HepG2 (cell line): Measurements from ENCODE around the gene LGI4. TPM values are rescaled to one million over a fixed set of nuclear protein-coding genes. Genes with fewer than 3 reads are reported as not detected.

Experiments used
- ATAC-seq: fragments of 200-7000 bp; cut with Tn5 transposase; 3 replicates; pipeline ENCODE4 v1.9.1; 2020; ENCODE audit warnings: mild to moderate bottlenecking, moderate library complexity
- BruUV-seq: library from RNA; stranded (reverse); fragments of 400-500 nt; replicated peaks from 2 replicates; lab custom pipeline; 2021; lab: Mats Ljungman, UMichigan
- CTCF ChIA-PET: fragments of 300-600 bp; formaldehyde crosslinking; extraction: SDS; loops from one replicate; lab custom pipeline; 2021; ENCODE audit warnings: low total read pairs, inconsistent platforms, low intra/inter-chr PET ratio; lab: Yijun Ruan, JAX
- POLR2A ChIA-PET: fragments of 350-600 bp; sonication (Branson Sonifier 250); formaldehyde crosslinking; loops from one replicate; lab custom pipeline; 2020; ENCODE audit warnings: antibody characterized with exemption, inconsistent platforms; lab: Yijun Ruan, JAX
- DNase-seq: peaks from one replicate; pipeline ENCODE4 v3.0.0-alpha.2; 2015; ENCODE audit warnings: low spot score
- FAIRE-seq: peaks from 3 replicates; lab custom pipeline; 2011; peaks lifted over from hg19 to GRCh38; lab: Jason Lieb, UNC
- H2AFZ ChIP-seq: one replicate; pipeline ENCODE4 v1.6.1; 2011; ENCODE audit warnings: low read length, inconsistent platforms
- H3K27ac ChIP-seq: fragments of 300-600 bp; 3 replicates; pipeline ENCODE4 v1.8.0; 2011; ENCODE audit warnings: mixed run types, mild to moderate bottlenecking, mixed read lengths, low read length, inconsistent platforms; ENCODE audit not compliant: insufficient read depth; ENCODE audit errors: extremely low read length
- H3K27me3 ChIP-seq, 2 experiments: fragments of 200-600 bp in 1 of 2; 2 replicates in 1 of 2; 3 replicates in 1 of 2; pipeline versions ENCODE4 v1.6.0 to v1.8.0; 2011; ENCODE audit warnings: low read length in 2 of 2, mild to moderate bottlenecking in 2 of 2, moderate library complexity in 2 of 2, inconsistent platforms in 1 of 2; ENCODE audit not compliant: insufficient read depth in 2 of 2, control insufficient read depth in 1 of 2
- H3K36me3 ChIP-seq, 2 experiments: fragments of 200-600 bp in 1 of 2; replicated peaks in 1 of 2; 2 replicates in 1 of 2; 3 replicates in 1 of 2; pipeline versions ENCODE4 v1.5.1 to v1.8.0; 2011; ENCODE audit warnings: low read length in 2 of 2, inconsistent platforms in 1 of 2; ENCODE audit not compliant: insufficient read depth in 2 of 2, control insufficient read depth in 1 of 2
- H3K4me1 ChIP-seq: 2 replicates; pipeline ENCODE4 v1.5.1; 2012; ENCODE audit warnings: low read length, inconsistent platforms; ENCODE audit not compliant: insufficient read depth
- H3K4me2 ChIP-seq: 2 replicates; pipeline ENCODE4 v1.6.0; 2011; ENCODE audit warnings: low read depth, low read length, inconsistent platforms
- H3K4me3 ChIP-seq, 3 experiments: fragments of 200-600 bp in 1 of 3; sonication (generic), shearing (Covaris generic) in 1 of 3; replicated peaks in 1 of 3; 2 replicates each; pipeline ENCODE4 v1.5.1; 2011 to 2016; ENCODE audit warnings: low read length in 3 of 3, inconsistent platforms in 2 of 3, low read depth in 2 of 3, mild to moderate bottlenecking in 2 of 3, control low read depth in 1 of 3, mixed read lengths in 1 of 3; ENCODE audit not compliant: insufficient read depth in 1 of 3
- H3K79me2 ChIP-seq: one replicate; pipeline ENCODE4 v1.6.1; 2011; ENCODE audit warnings: low read length, inconsistent platforms; ENCODE audit not compliant: insufficient read depth
- H3K9ac ChIP-seq: 2 replicates; pipeline ENCODE4 v1.6.0; 2011; ENCODE audit warnings: mild to moderate bottlenecking, low read depth, low read length, inconsistent platforms; ENCODE audit not compliant: insufficient read depth
- H3K9me3 ChIP-seq: 2 replicates; pipeline ENCODE4 v1.5.1; 2012; ENCODE audit warnings: mild to moderate bottlenecking, low read length
- H4K20me1 ChIP-seq: 2 replicates; pipeline ENCODE4 v1.6.0; 2011; ENCODE audit warnings: inconsistent platforms, mild to moderate bottlenecking, low read length, moderate library complexity; ENCODE audit not compliant: insufficient read depth
- CREBL2 ChIP-seq: sonication (generic); formaldehyde crosslinking; IDR thresholded peaks from 2 replicates; pipeline ENCODE4 v1.8.1; 2023; ENCODE audit warnings: missing genetic modification reagents, mild to moderate bottlenecking, borderline replicate concordance
- ETS1 ChIP-seq: sonication (generic); formaldehyde crosslinking; IDR thresholded peaks from 2 replicates; pipeline ENCODE4 v1.4.0; 2020; ENCODE audit warnings: missing genetic modification reagents
- MIER3 ChIP-seq: IDR thresholded peaks from 2 replicates; pipeline ENCODE4 v1.6.1; 2016; ENCODE audit warnings: missing compliant biosample characterization, borderline replicate concordance
- ZBTB10 ChIP-seq: sonication (generic); formaldehyde crosslinking; IDR thresholded peaks from 2 replicates; pipeline ENCODE4 v1.4.0; 2020; ENCODE audit warnings: missing genetic modification reagents, borderline replicate concordance
- ZNF33A ChIP-seq: sonication (generic); formaldehyde crosslinking; IDR thresholded peaks from 2 replicates; pipeline ENCODE4 v1.5.1; 2020; ENCODE audit warnings: missing genetic modification reagents, mild to moderate bottlenecking, moderate library complexity, borderline replicate concordance
- ZNF430 ChIP-seq: sonication (generic); formaldehyde crosslinking; IDR thresholded peaks from 2 replicates; pipeline ENCODE4 v1.9.0; 2021; ENCODE audit warnings: mild to moderate bottlenecking, missing genetic modification reagents
- ZNF569 ChIP-seq: sonication (generic); formaldehyde crosslinking; IDR thresholded peaks from 2 replicates; pipeline ENCODE4 v1.5.0; 2020; ENCODE audit warnings: mild to moderate bottlenecking, missing genetic modification reagents, moderate library complexity, borderline replicate concordance
- ZNF577 ChIP-seq: sonication (generic); formaldehyde crosslinking; IDR thresholded peaks from 2 replicates; pipeline ENCODE4 v1.4.0; 2020; ENCODE audit warnings: mild to moderate bottlenecking, low read depth, missing genetic modification reagents, borderline replicate concordance
- ZNF761 ChIP-seq: sonication (generic); formaldehyde crosslinking; conservative IDR thresholded peaks from 2 replicates; pipeline ENCODE4 v1.4.0; 2020; ENCODE audit warnings: mild to moderate bottlenecking, missing genetic modification reagents
- WGBS: methylation state at CpG from one replicate; pipeline ENCODE4 v1.1.6; 2017; ENCODE audit warnings: low lambda C conversion rate; 5-methylcytosine and 5-hydroxymethylcytosine counted together
- in situ Hi-C: cut with HindIII; loops from 2 replicates; pipeline ENCODE4 v1.10.0; 2017; ENCODE audit warnings: low pct_unique_long_range_greater_than_20kb; ENCODE audit not compliant: extremely low pct_ligation_motif_present
- intact Hi-C: fragments of 100-400 bp; cut with micrococcal nuclease; formaldehyde crosslinking; loops from one replicate; pipeline ENCODE4 v1.10.0; 2022; ENCODE audit not compliant: unreplicated experiment
- polyA plus RNA-seq, 8 experiments: library from polyadenylated mRNA; depleted of rRNA in 3 of 8; stranded (reverse) in 7 of 8; unstranded in 1 of 8; fragments of >200 nt; fragmentation: Illumina TruSeq in 4 of 8; extraction: Trizol in 4 of 8; gene quantifications; 2 replicates each; pipeline versions ENCODE4 v1.2.1 to v1.2.3, GENCODE V29; 2011 to 2016; ENCODE audit warnings: low read depth in 4 of 8, missing spikeins in 1 of 8, mixed read lengths in 1 of 8; ENCODE audit not compliant: insufficient read depth in 1 of 8
- total RNA-seq, 5 experiments: library from RNA; depleted of rRNA; stranded (reverse); fragments of >200 nt; fragmentation: Illumina TruSeq; extraction: Trizol; gene quantifications; 2 replicates each; pipeline ENCODE4 v1.2.3, GENCODE V29; 2016; ENCODE audit warnings: low read depth in 1 of 5
- TF ChIP-seq, protein P1 (sequence below): sonication (generic); formaldehyde crosslinking; IDR thresholded peaks from 2 replicates; pipeline ENCODE4 v1.4.0; 2020; ENCODE audit warnings: missing genetic modification reagents, borderline replicate concordance
- TF ChIP-seq, protein P2 (sequence below): sonication (generic); formaldehyde crosslinking; IDR thresholded peaks from 2 replicates; pipeline ENCODE4 v1.9.0; 2021; ENCODE audit warnings: missing genetic modification reagents, borderline replicate concordance
- TF ChIP-seq, protein P3 (sequence below): sonication (generic); formaldehyde crosslinking; IDR thresholded peaks from 2 replicates; pipeline ENCODE4 v1.5.1; 2020; ENCODE audit warnings: missing genetic modification reagents, mild to moderate bottlenecking, borderline replicate concordance

Gene LGI4
- total and polyA plus RNA-seq, 2 of the 13 experiments (the other 11 are each of a cell fraction or from before 2014, with no cell fraction given): 2.8 TPM; not detected in 1

- TF ChIP-seq, protein P1, sequence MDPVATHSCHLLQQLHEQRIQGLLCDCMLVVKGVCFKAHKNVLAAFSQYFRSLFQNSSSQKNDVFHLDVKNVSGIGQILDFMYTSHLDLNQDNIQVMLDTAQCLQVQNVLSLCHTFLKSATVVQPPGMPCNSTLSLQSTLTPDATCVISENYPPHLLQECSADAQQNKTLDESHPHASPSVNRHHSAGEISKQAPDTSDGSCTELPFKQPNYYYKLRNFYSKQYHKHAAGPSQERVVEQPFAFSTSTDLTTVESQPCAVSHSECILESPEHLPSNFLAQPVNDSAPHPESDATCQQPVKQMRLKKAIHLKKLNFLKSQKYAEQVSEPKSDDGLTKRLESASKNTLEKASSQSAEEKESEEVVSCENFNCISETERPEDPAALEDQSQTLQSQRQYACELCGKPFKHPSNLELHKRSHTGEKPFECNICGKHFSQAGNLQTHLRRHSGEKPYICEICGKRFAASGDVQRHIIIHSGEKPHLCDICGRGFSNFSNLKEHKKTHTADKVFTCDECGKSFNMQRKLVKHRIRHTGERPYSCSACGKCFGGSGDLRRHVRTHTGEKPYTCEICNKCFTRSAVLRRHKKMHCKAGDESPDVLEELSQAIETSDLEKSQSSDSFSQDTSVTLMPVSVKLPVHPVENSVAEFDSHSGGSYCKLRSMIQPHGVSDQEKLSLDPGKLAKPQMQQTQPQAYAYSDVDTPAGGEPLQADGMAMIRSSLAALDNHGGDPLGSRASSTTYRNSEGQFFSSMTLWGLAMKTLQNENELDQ (CRISPR knock-in tag): no peak
- no peak for TF ChIP-seq ZNF577 (CRISPR knock-in tag)
Observed at GRCh38 chr19:35176181-35176570, 41.3 kb upstream of the LGI4 start (continued).

- 88% methylated on average over 6 of the region's 6 CpGs for WGBS
- Histone ChIP-seq H3K9ac (no peak overlapping the region), H3K4me1 (no peaks in the 10 kb centered on the region), H3K4me2 (no peak overlapping the region), H2AFZ (no peak overlapping the region), H3K27me3 (peaks cover 0 to 6% of the 10 kb centered on the region in 2 experiments; a peak in 3 of 5 replicates), H3K27ac (no peak overlapping the region), H4K20me1 (no peaks in the 10 kb centered on the region), H3K4me3 (no peak overlapping the region), H3K79me2 (no peaks in the 10 kb centered on the region), H3K9me3 (no peaks in the 10 kb centered on the region), H3K36me3 (no peaks in the 10 kb centered on the region)
- FAIRE-seq: no peak
- no peak for ATAC-seq
- BruUV-seq: no TSS peak
- in situ Hi-C loops: no loop called here
- POLR2A ChIA-PET: no interaction called here
- intact Hi-C loops: no loop called here
- CTCF ChIA-PET: no interaction called here
- DNase-seq: no peak
- TF ChIP-seq ZNF761 (CRISPR knock-in tag) (no peak), ZBTB10 (CRISPR knock-in tag) (no peak), ZNF33A (CRISPR knock-in tag) (no peak), ZNF569 (no peak), MIER3 (CRISPR knock-in tag) (no peak), CREBL2 (CRISPR knock-in tag) (no peak), ZNF430 (no peak), ETS1 (CRISPR knock-in tag) (no peak)
- TF ChIP-seq, protein P2, sequence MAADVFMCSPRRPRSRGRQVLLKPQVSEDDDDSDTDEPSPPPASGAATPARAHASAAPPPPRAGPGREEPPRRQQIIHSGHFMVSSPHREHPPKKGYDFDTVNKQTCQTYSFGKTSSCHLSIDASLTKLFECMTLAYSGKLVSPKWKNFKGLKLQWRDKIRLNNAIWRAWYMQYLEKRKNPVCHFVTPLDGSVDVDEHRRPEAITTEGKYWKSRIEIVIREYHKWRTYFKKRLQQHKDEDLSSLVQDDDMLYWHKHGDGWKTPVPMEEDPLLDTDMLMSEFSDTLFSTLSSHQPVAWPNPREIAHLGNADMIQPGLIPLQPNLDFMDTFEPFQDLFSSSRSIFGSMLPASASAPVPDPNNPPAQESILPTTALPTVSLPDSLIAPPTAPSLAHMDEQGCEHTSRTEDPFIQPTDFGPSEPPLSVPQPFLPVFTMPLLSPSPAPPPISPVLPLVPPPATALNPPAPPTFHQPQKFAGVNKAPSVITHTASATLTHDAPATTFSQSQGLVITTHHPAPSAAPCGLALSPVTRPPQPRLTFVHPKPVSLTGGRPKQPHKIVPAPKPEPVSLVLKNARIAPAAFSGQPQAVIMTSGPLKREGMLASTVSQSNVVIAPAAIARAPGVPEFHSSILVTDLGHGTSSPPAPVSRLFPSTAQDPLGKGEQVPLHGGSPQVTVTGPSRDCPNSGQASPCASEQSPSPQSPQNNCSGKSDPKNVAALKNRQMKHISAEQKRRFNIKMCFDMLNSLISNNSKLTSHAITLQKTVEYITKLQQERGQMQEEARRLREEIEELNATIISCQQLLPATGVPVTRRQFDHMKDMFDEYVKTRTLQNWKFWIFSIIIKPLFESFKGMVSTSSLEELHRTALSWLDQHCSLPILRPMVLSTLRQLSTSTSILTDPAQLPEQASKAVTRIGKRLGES (CRISPR knock-in tag): no peak
- TF ChIP-seq, protein P3, sequence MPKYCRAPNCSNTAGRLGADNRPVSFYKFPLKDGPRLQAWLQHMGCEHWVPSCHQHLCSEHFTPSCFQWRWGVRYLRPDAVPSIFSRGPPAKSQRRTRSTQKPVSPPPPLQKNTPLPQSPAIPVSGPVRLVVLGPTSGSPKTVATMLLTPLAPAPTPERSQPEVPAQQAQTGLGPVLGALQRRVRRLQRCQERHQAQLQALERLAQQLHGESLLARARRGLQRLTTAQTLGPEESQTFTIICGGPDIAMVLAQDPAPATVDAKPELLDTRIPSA: no peak
Observed at GRCh38 chr19:35174226-35174625, 39.4 kb upstream of the LGI4 start.
